ENCODE results near the gene ATP6V0B. TPM values are rescaled to one million over a fixed set of nuclear protein-coding genes. Genes with fewer than 3 reads are reported as not detected.

Gene ATP6V0B
- total and polyA plus RNA-seq, 2 experiments from 2014 or later, result 112 to 142 TPM

- H3K27me3 ChIP-seq (ENCODE audit: insufficient read depth), result no peaks in the 10 kb centered on the region
- no peak overlapping the region for H3K27ac ChIP-seq (ENCODE audit: low read depth)
- TF ChIP-seq ETS1 (IDR thresholded peaks at IDR 0.05) (no peak), CTCF (conservative IDR thresholded peaks at IDR 0.05; ENCODE audit: low read depth in 2 of 2) (no peak), EZH2phosphoT487 (IDR thresholded peaks at IDR 0.05; ENCODE audit: unreplicated experiment) (no peak), NANOG (IDR thresholded peaks at IDR 0.05; ENCODE audit: borderline replicate concordance) (no peak), ZNF114 (CRISPR knock-in tag; IDR thresholded peaks at IDR 0.05) (no peak), REST (IDR thresholded peaks at IDR 0.05; ENCODE audit: unreplicated experiment) (no peak), CREB1 (CRISPR knock-in tag; IDR thresholded peaks at IDR 0.05; ENCODE audit: low read depth) (no peak), JUNB (IDR thresholded peaks at IDR 0.05; ENCODE audit: unreplicated experiment) (no peak), ZNF331 (CRISPR knock-in tag; IDR thresholded peaks at IDR 0.05; ENCODE audit: low read depth) (no peak), STAT1 (IDR thresholded peaks at IDR 0.05; ENCODE audit: unreplicated experiment) (no peak), EZH2 (IDR thresholded peaks at IDR 0.05; ENCODE audit: low read depth, unreplicated experiment) (no peak), POLR2AphosphoS5 (IDR thresholded peaks at IDR 0.05; ENCODE audit: low read depth) (no peak), ZNF462 (CRISPR knock-in tag; IDR thresholded peaks at IDR 0.05) (no peak)
- H2AFZ ChIP-seq, result no peak overlapping the region
- no peak overlapping the region for H3K4me2 ChIP-seq
- no peaks in the 10 kb centered on the region for H3K9me2 ChIP-seq (ENCODE audit: insufficient read depth)
- Mint-ChIP-seq H3K9me3 (no peaks in the 10 kb centered on the region), H3K27me3 (ENCODE audit: insufficient read depth, low read depth, poor library complexity) (peaks cover 5% of the 10 kb centered on the region), H3K4me1 (peaks cover 15% of the 10 kb centered on the region; the same call in 2 of the 3 replicates), H3K36me3 (ENCODE audit: low read depth) (peaks cover 53% of the 10 kb centered on the region), H3K4me3 (no peak overlapping the region), H3K27ac (no peak overlapping the region)
- no peaks in the 10 kb centered on the region for H3K36me3 ChIP-seq (ENCODE audit: insufficient read depth)
- no peaks in the 10 kb centered on the region; the same call in 1 of the 2 replicates for H4K20me1 ChIP-seq (replicated peaks; ENCODE audit: insufficient read depth)
- peaks cover 6% of the 10 kb centered on the region; the same call in 1 of the 2 replicates for H3K79me2 ChIP-seq (replicated peaks; ENCODE audit: insufficient read depth)
- no peaks in the 10 kb centered on the region for H3F3A ChIP-seq (replicated peaks; ENCODE audit: low read depth)
- ATAC-seq (no peak), DNase-seq (ENCODE audit: low spot score) (no peak)
- peaks cover 5% of the 10 kb centered on the region; the same call in 1 of the 2 replicates for H3K4me1 ChIP-seq (ENCODE audit: insufficient read depth)
- H3K4me3 ChIP-seq, result no peak overlapping the region
These were observed 46.4 kb downstream of the ATP6V0B start for GRCh38 chr1:44021156-44021555.
